Neuronal stem cell (in vitro differentiated cells): ENCODE data around the gene PARVA.
A peak's percentile ranks its signal among the peaks of the same experiment; 100 is the strongest.

ENCODE experiments used
- DNase-seq: peaks from one replicate; pipeline ENCODE4 v3.0.0-alpha.2; 2013; ENCODE audit warnings: low spot score
- H2AFZ ChIP-seq: one replicate; pipeline ENCODE4 v1.6.1; 2013; ENCODE audit warnings: mild to moderate bottlenecking, low read length, inconsistent platforms
- H2AK5ac ChIP-seq: 2 replicates; pipeline ENCODE4 v1.6.1; 2013; ENCODE audit warnings: low read depth, mild to moderate bottlenecking, inconsistent platforms, low read length, moderate library complexity, mixed read lengths
- H2BK120ac ChIP-seq: 2 replicates; pipeline ENCODE4 v1.6.1; 2013; ENCODE audit warnings: low read depth, mild to moderate bottlenecking, inconsistent platforms, low read length, moderate library complexity, mixed read lengths
- H2BK12ac ChIP-seq: one replicate; pipeline ENCODE4 v1.6.1; 2013; ENCODE audit warnings: low read length, inconsistent platforms
- H2BK15ac ChIP-seq: 2 replicates; pipeline ENCODE4 v1.6.1; 2013; ENCODE audit warnings: mild to moderate bottlenecking, low read length, inconsistent platforms, mixed read lengths
- H2BK5ac ChIP-seq: one replicate; pipeline ENCODE4 v1.6.1; 2013; ENCODE audit warnings: inconsistent platforms, mild to moderate bottlenecking, low read length, moderate library complexity
- H3K14ac ChIP-seq: one replicate; pipeline ENCODE4 v1.6.1; 2013; ENCODE audit warnings: low read length, inconsistent platforms
- H3K18ac ChIP-seq: 2 replicates; pipeline ENCODE4 v1.6.1; 2013; ENCODE audit warnings: low read length, inconsistent platforms
- H3K23ac ChIP-seq: 2 replicates; pipeline ENCODE4 v1.6.1; 2013; ENCODE audit warnings: low read depth, mild to moderate bottlenecking, mixed read lengths, low read length, inconsistent platforms; ENCODE audit not compliant: poor library complexity
- H3K27ac ChIP-seq: replicated peaks from 3 replicates; pipeline ENCODE4 v1.5.1; 2013; ENCODE audit warnings: low read length, inconsistent platforms
- H3K27me3 ChIP-seq, 3 experiments: 2 replicates each; pipeline ENCODE4 v1.6.1; 2013; ENCODE audit warnings: low read length in 3 of 3, mild to moderate bottlenecking in 2 of 3, inconsistent platforms in 1 of 3, low read depth in 1 of 3, mixed read lengths in 1 of 3, moderate library complexity in 1 of 3; ENCODE audit not compliant: control insufficient read depth in 3 of 3, insufficient read depth in 3 of 3
- H3K36me3 ChIP-seq, 2 donors: replicated peaks in 1 of 2; 2 replicates each; pipeline ENCODE4 v1.6.1; 2013; ENCODE audit warnings: low read length in 2 of 2; ENCODE audit not compliant: control insufficient read depth in 2 of 2, insufficient read depth in 2 of 2
- H3K4ac ChIP-seq: 2 replicates; pipeline ENCODE4 v1.6.1; 2013; ENCODE audit warnings: inconsistent platforms, mild to moderate bottlenecking, low read length, moderate library complexity
- H3K4me1 ChIP-seq, 2 donors: 1 replicate in 1 of 2; 2 replicates in 1 of 2; pipeline ENCODE4 v1.6.1; 2013; ENCODE audit warnings: low read length in 2 of 2, low read depth in 1 of 2; ENCODE audit not compliant: control insufficient read depth in 2 of 2, insufficient read depth in 1 of 2
- H3K4me2 ChIP-seq: one replicate; pipeline ENCODE4 v1.6.1; 2013; ENCODE audit warnings: mild to moderate bottlenecking, low read length, inconsistent platforms; ENCODE audit not compliant: insufficient read depth, poor library complexity, severe bottlenecking
- H3K4me3 ChIP-seq, 2 donors: 2 replicates each; pipeline ENCODE4 v1.5.1; 2013; ENCODE audit warnings: low read length in 2 of 2, mild to moderate bottlenecking in 2 of 2, inconsistent platforms in 1 of 2, moderate library complexity in 1 of 2
- H3K79me1 ChIP-seq: one replicate; pipeline ENCODE4 v1.6.1; 2013; ENCODE audit warnings: low read depth, mild to moderate bottlenecking, inconsistent platforms, low read length, moderate library complexity
- H3K9ac ChIP-seq: one replicate; pipeline ENCODE4 v1.6.1; 2013; ENCODE audit warnings: mild to moderate bottlenecking, low read depth, low read length, inconsistent platforms; ENCODE audit not compliant: poor library complexity
- H3K9me3 ChIP-seq, 2 donors: replicated peaks in 1 of 2; 2 replicates each; pipeline versions ENCODE3 to v1.6.1; 2013; ENCODE audit warnings: low read length in 2 of 2, mild to moderate bottlenecking in 2 of 2, inconsistent platforms in 1 of 2, low read depth in 1 of 2, mixed read lengths in 1 of 2, moderate library complexity in 1 of 2; ENCODE audit not compliant: control insufficient read depth in 2 of 2, insufficient read depth in 1 of 2
- H4K8ac ChIP-seq: one replicate; pipeline ENCODE4 v1.6.1; 2013; ENCODE audit warnings: low read depth, mild to moderate bottlenecking, inconsistent platforms, low read length, moderate library complexity
- H4K91ac ChIP-seq: one replicate; pipeline ENCODE4 v1.6.1; 2013; ENCODE audit warnings: low read length, low read depth, mild to moderate bottlenecking, inconsistent platforms; ENCODE audit not compliant: poor library complexity
- WGBS, 2 donors: extraction: QIAGEN DNeasy Blood & Tissue Kit; methylation state at CpG; one replicate each; pipeline ENCODE4 v1.1.7; 2013; ENCODE audit warnings: missing lambda C conversion rate in 2 of 2, mixed read lengths in 1 of 2; ENCODE audit not compliant: insufficient read length in 2 of 2, insufficient replicate concordance in 1 of 2; ENCODE audit errors: extremely low coverage in 2 of 2; 5-methylcytosine and 5-hydroxymethylcytosine counted together

PARVA gene

GRCh38 chr11:12444601-12445000 is 67.2 kb downstream of the PARVA start:
- H4K91ac ChIP-seq, result no peak overlapping the region
- H3K27me3 ChIP-seq, result no peaks in the 10 kb centered on the region
- no peak overlapping the region for H4K8ac ChIP-seq
- no peak overlapping the region for H3K23ac ChIP-seq
- no peak overlapping the region for H3K4me2 ChIP-seq
- DNase-seq, result no peak
- no peak overlapping the region for H2BK120ac ChIP-seq
- H2BK15ac ChIP-seq, result no peak overlapping the region
- H3K18ac ChIP-seq, result no peak overlapping the region
- H3K36me3 ChIP-seq, result no peaks in the 10 kb centered on the region
- H3K4me3 ChIP-seq, result no peak overlapping the region
- H2BK12ac ChIP-seq, result no peak overlapping the region
- no peak overlapping the region for H2AK5ac ChIP-seq
- H3K79me1 ChIP-seq, result no peaks in the 10 kb centered on the region
- H3K4ac ChIP-seq, result no peak overlapping the region
- H2BK5ac ChIP-seq, result no peak overlapping the region
- H3K14ac ChIP-seq, result no peak overlapping the region
- H3K9me3 ChIP-seq, result peaks cover 2% of the 10 kb centered on the region in 2 donors
- H2AFZ ChIP-seq, result no peak overlapping the region
- no peak overlapping the region for H3K9ac ChIP-seq
- no CpG with 5 or more reads among the region's 2 CpGs for WGBS, 2 donors
- H3K27ac ChIP-seq, result no peak overlapping the region
- H3K4me1 ChIP-seq, result peaks cover 0 to 3% of the 10 kb centered on the region in 2 donors

- Histone ChIP-seq H3K4ac (no peak overlapping the region), H4K91ac (no peak overlapping the region), H3K27ac (no peak overlapping the region), H3K4me3 (no peak overlapping the region), H3K4me1 (peaks cover 0 to 3% of the 10 kb centered on the region in 2 donors), H3K18ac (no peak overlapping the region), H2BK12ac (no peak overlapping the region), H2BK5ac (no peak overlapping the region), H3K14ac (no peak overlapping the region), H3K23ac (no peak overlapping the region), H3K9ac (no peak overlapping the region), H2AK5ac (no peak overlapping the region), H4K8ac (no peak overlapping the region), H2AFZ (no peak overlapping the region), H3K9me3 (peaks cover 2% of the 10 kb centered on the region in 2 donors), H2BK120ac (no peak overlapping the region), H3K4me2 (no peak overlapping the region), H3K79me1 (no peaks in the 10 kb centered on the region), H3K36me3 (no peaks in the 10 kb centered on the region), H3K27me3 (no peaks in the 10 kb centered on the region), H2BK15ac (no peak overlapping the region)
- WGBS, 2 donors, result no CpG with 5 or more reads among the region's 2 CpGs
- DNase-seq, result no peak
These were observed 67.6 kb downstream of the PARVA start for GRCh38 chr11:12445001-12445400.

GRCh38 chr11:12446863-12447262 is 69.5 kb downstream of the PARVA start:
- Histone ChIP-seq H3K27ac (no peak overlapping the region), H2AFZ (no peak overlapping the region), H3K18ac (no peak overlapping the region), H2BK120ac (no peak overlapping the region), H3K23ac (no peak overlapping the region), H4K8ac (no peak overlapping the region), H2AK5ac (no peak overlapping the region), H3K4me3 (no peak overlapping the region), H3K27me3 (no peaks in the 10 kb centered on the region), H2BK5ac (no peak overlapping the region), H3K4ac (no peak overlapping the region), H3K9me3 (peaks cover 0 to 2% of the 10 kb centered on the region in 2 donors), H2BK15ac (no peak overlapping the region), H3K14ac (no peak overlapping the region), H3K4me1 (peaks cover 0 to 3% of the 10 kb centered on the region in 2 donors), H2BK12ac (no peak overlapping the region), H4K91ac (no peak overlapping the region), H3K9ac (no peak overlapping the region), H3K4me2 (no peak overlapping the region), H3K79me1 (no peaks in the 10 kb centered on the region), H3K36me3 (no peaks in the 10 kb centered on the region)
- no peak for DNase-seq

- Histone ChIP-seq H3K79me1 (no peaks in the 10 kb centered on the region), H2BK5ac (no peak overlapping the region), H2AK5ac (no peak overlapping the region), H2BK15ac (no peak overlapping the region), H3K4me2 (no peak overlapping the region), H3K4me3 (no peak overlapping the region), H2BK120ac (no peak overlapping the region), H3K27ac (no peak overlapping the region), H3K27me3 (no peaks in the 10 kb centered on the region), H3K4me1 (peaks cover 0 to 9% of the 10 kb centered on the region in 2 donors), H3K4ac (no peak overlapping the region), H3K18ac (peak overlapping the region; percentile 36), H4K91ac (no peak overlapping the region), H2AFZ (no peak overlapping the region), H4K8ac (no peak overlapping the region), H3K9ac (no peak overlapping the region), H3K23ac (no peak overlapping the region), H3K14ac (no peak overlapping the region), H3K36me3 (no peaks in the 10 kb centered on the region), H3K9me3 (peaks cover 0 to 2% of the 10 kb centered on the region in 2 donors), H2BK12ac (no peak overlapping the region)
- WGBS, 2 donors, result no CpG with 5 or more reads among the region's 9 CpGs
- no peak for DNase-seq
These were observed 71.0 kb downstream of the PARVA start for GRCh38 chr11:12448131-12448939.
